ENCODE results near the gene PTPN5.

Gene PTPN5

GRCh38 chr11:18773104-18773503 is 18.5 kb downstream of the PTPN5 start:
- no peak for DNase-seq (ENCODE audit: low spot score)

- no peak for DNase-seq (ENCODE audit: low spot score)
Measured at GRCh38 chr11:18772211-18772610, 19.4 kb downstream of the PTPN5 start.

- DNase-seq (ENCODE audit: low spot score), result no peak
Measured at GRCh38 chr11:18771266-18772035, 20.1 kb downstream of the PTPN5 start.

GRCh38 chr11:18770479-18771125 is 21.0 kb downstream of the PTPN5 start:
- no peak for DNase-seq (ENCODE audit: low spot score)

- no peak for DNase-seq (ENCODE audit: low spot score)
Measured at GRCh38 chr11:18769802-18770456, 21.7 kb downstream of the PTPN5 start.

GRCh38 chr11:18768978-18769377 is 22.6 kb downstream of the PTPN5 start:
- DNase-seq (ENCODE audit: low spot score), result no peak

GRCh38 chr11:18768472-18768901 is 23.1 kb downstream of the PTPN5 start:
- DNase-seq (ENCODE audit: low spot score), result no peak

GRCh38 chr11:18766015-18766414 is 25.6 kb downstream of the PTPN5 start:
- DNase-seq (ENCODE audit: low spot score), result no peak

- DNase-seq (ENCODE audit: low spot score), result no peak
Measured at GRCh38 chr11:18765554-18765953, 26.0 kb downstream of the PTPN5 start.

- no peak for DNase-seq (ENCODE audit: low spot score)
Measured at GRCh38 chr11:18761741-18762140, 29.9 kb downstream of the PTPN5 start.

GRCh38 chr11:18761144-18761543 is 30.5 kb downstream of the PTPN5 start:
- DNase-seq (ENCODE audit: low spot score), result no peak

GRCh38 chr11:18757811-18758210 is 33.8 kb downstream of the PTPN5 start:
- DNase-seq (ENCODE audit: low spot score), result no peak

- no peak for DNase-seq (ENCODE audit: low spot score)
Measured at GRCh38 chr11:18756889-18757288, 34.7 kb downstream of the PTPN5 start.

GRCh38 chr11:18754308-18754707 is 37.3 kb downstream of the PTPN5 start:
- no peak for DNase-seq (ENCODE audit: low spot score)

- no peak for DNase-seq (ENCODE audit: low spot score)
Measured at GRCh38 chr11:18752502-18752901, 39.1 kb downstream of the PTPN5 start.

- DNase-seq (ENCODE audit: low spot score), result no peak
Measured at GRCh38 chr11:18750944-18751343, 40.7 kb downstream of the PTPN5 start.

GRCh38 chr11:18749681-18750319 is 41.8 kb downstream of the PTPN5 start:
- no peak for DNase-seq (ENCODE audit: low spot score)

- no peak for DNase-seq (ENCODE audit: low spot score)
Measured at GRCh38 chr11:18748766-18749365, 42.7 kb downstream of the PTPN5 start.

- no peak for DNase-seq (ENCODE audit: low spot score)
Measured at GRCh38 chr11:18745251-18745650, 46.3 kb downstream of the PTPN5 start.

GRCh38 chr11:18743900-18744514 is 47.6 kb downstream of the PTPN5 start:
- DNase-seq (ENCODE audit: low spot score), result no peak

GRCh38 chr11:18743365-18743764 is 48.2 kb downstream of the PTPN5 start:
- DNase-seq (ENCODE audit: low spot score), result no peak

- DNase-seq (ENCODE audit: low spot score), result no peak
Measured at GRCh38 chr11:18741783-18742182, 49.8 kb downstream of the PTPN5 start.
